Fibroblast of skin of left biceps (primary cell): ENCODE measurements around the gene HIF3A.
"Not testable (repeated sequence)": the region's sequence is repeated elsewhere in the genome, so short reads cannot be mapped to it uniquely, and the experiment has no call there.

Experiments used
- DNase-seq, 2 experiments: peaks; one replicate each; pipeline ENCODE4 v3.0.0-alpha.2; 2013; ENCODE audit warnings: low read depth in 2 of 2

Gene HIF3A

GRCh38 chr19:46296722-46297461, at the start of gene HIF3A:
TSS of gene HIF3A (plus strand) at chr19:46297042. CDS start at chr19:46297077, 35 bp downstream.
- DNase-seq, result no peak

GRCh38 chr19:46250076-46250735, 46.6 kb upstream of the HIF3A start:
- no peak for DNase-seq

GRCh38 chr19:46251416-46251815, 45.4 kb upstream of the HIF3A start:
- DNase-seq, result no peak

GRCh38 chr19:46254776-46255175, 42.1 kb upstream of the HIF3A start:
- no peak for DNase-seq

- no peak for DNase-seq
Measured at GRCh38 chr19:46256855-46257254, 40.0 kb upstream of the HIF3A start.

GRCh38 chr19:46261501-46261900, 35.3 kb upstream of the HIF3A start:
- not testable (repeated sequence) for DNase-seq

- DNase-seq, result not testable (repeated sequence)
Measured at GRCh38 chr19:46262684-46263296, 34.1 kb upstream of the HIF3A start.

GRCh38 chr19:46264801-46265200, 32.0 kb upstream of the HIF3A start:
- DNase-seq, result not testable (repeated sequence)

GRCh38 chr19:46265217-46265828, 31.5 kb upstream of the HIF3A start:
- peak; percentile 45 to 53 for DNase-seq

- DNase-seq, result no peak
Measured at GRCh38 chr19:46269101-46269500, 27.7 kb upstream of the HIF3A start.

- no peak for DNase-seq
Measured at GRCh38 chr19:46270521-46271256, 26.2 kb upstream of the HIF3A start.

GRCh38 chr19:46271481-46272197, 25.2 kb upstream of the HIF3A start:
- peak; percentile 54 to 55 for DNase-seq

- not testable (repeated sequence) for DNase-seq
Measured at GRCh38 chr19:46273931-46274330, 22.9 kb upstream of the HIF3A start.

- DNase-seq, result no peak
Measured at GRCh38 chr19:46279177-46279576, 17.7 kb upstream of the HIF3A start.

- no peak for DNase-seq
Measured at GRCh38 chr19:46283771-46284170, 13.1 kb upstream of the HIF3A start.

- no peak for DNase-seq
Measured at GRCh38 chr19:46284635-46285034, 12.2 kb upstream of the HIF3A start.

- DNase-seq, result no peak
Measured at GRCh38 chr19:46287585-46287984, 9.3 kb upstream of the HIF3A start.

GRCh38 chr19:46288896-46289588, 7.8 kb upstream of the HIF3A start:
- DNase-seq, result peak; percentile 56 to 57

- no peak for DNase-seq
Measured at GRCh38 chr19:46289724-46290619, 6.9 kb upstream of the HIF3A start.
